Skeletal muscle satellite cell (primary cell): Measurements from ENCODE around the gene CNPY2. TPM values are rescaled to one million over a fixed set of nuclear protein-coding genes. Genes with fewer than 3 reads are reported as not detected.
A peak's percentile ranks its signal among the peaks of the same experiment; 100 is the strongest.
"Not testable (repeated sequence)": the region's sequence is repeated elsewhere in the genome, so short reads cannot be mapped to it uniquely, and the experiment has no call there.

ENCODE experiments used
- H3K27me3 ChIP-seq: 2 replicates; pipeline ENCODE4 v1.7.0; 2013; ENCODE audit warnings: low read length; ENCODE audit not compliant: control insufficient read depth, insufficient read depth
- H3K36me3 ChIP-seq: 2 replicates; pipeline ENCODE4 v1.7.0; 2013; ENCODE audit warnings: mild to moderate bottlenecking, control low read depth, low read length; ENCODE audit not compliant: insufficient read depth
- H3K4me1 ChIP-seq: 2 replicates; pipeline ENCODE4 v1.7.0; 2013; ENCODE audit warnings: low read length; ENCODE audit not compliant: control insufficient read depth, insufficient read depth
- H3K4me2 ChIP-seq: 2 replicates; pipeline ENCODE4 v1.7.0; 2013; ENCODE audit warnings: mild to moderate bottlenecking, low read length
- H3K4me3 ChIP-seq: 2 replicates; pipeline ENCODE4 v1.7.0; 2013; ENCODE audit warnings: low read length
- H3K9ac ChIP-seq: 2 replicates; pipeline ENCODE4 v1.7.0; 2013; ENCODE audit warnings: mild to moderate bottlenecking, low read depth, low read length, moderate library complexity
- H3K9me3 ChIP-seq: replicated peaks from 2 replicates; pipeline ENCODE4 v1.7.0; 2013; ENCODE audit warnings: mild to moderate bottlenecking, control low read depth, low read length
- small RNA-seq: library from RNA; depleted of rRNA; stranded (forward); fragments of <200 nt; gene quantifications from one replicate; pipeline ENCODE3, GENCODE V24; 2012

CNPY2 gene

DNA sequence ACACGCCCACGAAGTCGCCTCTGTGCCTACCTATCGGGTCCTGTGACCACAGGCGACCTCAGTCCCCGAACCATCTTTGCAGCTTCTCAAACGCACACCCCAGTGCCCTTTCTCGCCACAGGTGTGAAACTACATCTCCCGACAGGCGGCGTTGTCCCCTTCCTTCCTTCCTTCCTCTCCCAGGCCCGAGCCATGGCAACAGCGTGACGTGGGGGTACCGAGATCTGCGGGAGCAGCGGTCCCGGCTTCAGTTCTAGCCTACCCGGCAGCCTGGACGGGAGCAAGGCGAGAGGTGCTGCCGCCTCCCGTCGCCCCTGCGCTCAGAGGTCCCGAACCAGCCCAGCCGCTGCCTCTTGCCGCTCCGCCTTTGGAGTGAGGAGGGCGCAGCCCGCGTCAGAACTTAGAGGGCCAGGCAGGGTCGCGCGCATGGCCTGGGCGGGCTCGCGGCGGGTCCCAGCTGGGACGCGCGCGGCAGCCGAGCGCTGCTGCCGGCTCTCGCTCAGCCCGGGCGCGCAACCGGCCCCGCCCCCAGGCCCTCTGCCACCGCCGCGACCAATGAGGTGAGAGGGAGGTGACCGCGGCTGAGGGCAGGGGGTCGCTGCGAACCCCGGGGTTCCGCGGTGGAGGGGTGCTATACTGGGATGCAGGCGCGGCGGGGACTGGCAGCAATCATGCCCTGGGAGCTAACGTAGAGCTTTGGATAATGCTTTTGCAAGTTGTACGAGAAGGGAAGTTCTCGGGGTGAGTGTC is 48.9 kb downstream of the CNPY2 start, which contains the start of gene COQ10A:
TSS of gene COQ10A (plus strand) at position 250 of the 750 bp plus-strand sequence. CDS start at position 427, 177 bp downstream.
- Histone ChIP-seq H3K9me3 (no peaks in the 10 kb centered on the region), H3K4me2 (peak within 1 kb of the TSS; percentile 91), H3K4me1 (peaks cover 13% of the 10 kb centered on the region), H3K4me3 (peak within 1 kb of the TSS; percentile 86), H3K27me3 (no peaks in the 10 kb centered on the region), H3K36me3 (peaks cover 20% of the 10 kb centered on the region), H3K9ac (peak within 1 kb of the TSS; percentile 87)

DNA sequence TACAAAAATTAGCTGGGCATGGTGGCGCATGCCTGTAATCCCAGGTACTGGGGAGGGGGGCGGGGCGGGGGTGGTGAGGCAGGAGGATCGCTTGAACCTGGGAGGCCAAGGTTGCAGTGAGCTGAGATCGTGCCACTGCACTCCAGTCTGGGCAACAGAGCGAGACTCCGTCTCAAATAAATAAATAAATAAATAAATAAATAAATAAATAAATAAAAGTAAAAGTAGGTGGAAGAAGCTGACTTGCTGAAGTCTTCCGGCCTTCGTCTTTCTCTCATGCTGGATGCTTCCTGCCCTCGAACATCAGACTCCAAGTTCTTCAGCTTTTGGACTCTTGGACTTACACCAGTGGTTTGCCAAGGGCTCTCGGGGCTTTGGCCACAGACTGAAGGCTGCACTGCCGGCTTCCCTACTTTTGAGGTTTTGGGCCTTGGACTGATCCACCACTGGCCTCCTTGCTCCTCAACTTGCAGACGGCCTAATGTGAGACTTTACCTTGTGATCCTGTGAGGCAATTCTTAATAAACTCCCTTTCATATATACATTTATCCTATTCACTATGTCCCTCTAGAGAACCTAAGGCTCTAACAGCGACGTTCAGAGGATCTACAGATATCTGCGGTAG is 49.6 kb downstream of the CNPY2 start:
- peak overlapping the region; percentile 86 for H3K4me3 ChIP-seq
- peaks cover 15% of the 10 kb centered on the region for H3K36me3 ChIP-seq

DNA sequence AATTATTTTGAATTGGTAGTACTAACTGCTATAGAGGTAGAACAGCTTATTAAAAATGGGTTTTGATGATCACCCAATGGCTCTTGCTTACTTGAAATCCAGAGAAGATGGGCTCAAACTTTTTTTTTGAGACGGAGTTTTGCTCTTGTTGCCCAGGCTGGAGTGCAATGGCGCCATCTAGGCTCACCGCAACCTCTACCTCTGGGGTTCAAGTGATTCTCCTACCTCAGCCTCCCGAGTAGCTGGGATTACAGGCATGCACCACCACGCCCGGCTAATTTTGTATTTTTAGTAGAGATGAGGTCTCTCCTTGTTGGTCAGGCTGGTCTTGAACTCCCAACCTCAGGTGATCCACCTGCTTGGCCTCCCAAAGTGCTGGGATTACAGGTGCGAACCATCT is 52.8 kb downstream of the CNPY2 start:
- not testable (repeated sequence) for H3K27me3 ChIP-seq, H3K36me3 ChIP-seq, H3K4me2 ChIP-seq, H3K9ac ChIP-seq, H3K4me3 ChIP-seq, H3K9me3 ChIP-seq
- H3K4me1 ChIP-seq = peaks cover 35% of the 10 kb centered on the region

More for the DNA sequence above, 49.6 kb downstream of the CNPY2 start:
- H3K4me2 ChIP-seq = peak overlapping the region; percentile 91
- H3K9me3 ChIP-seq, H3K27me3 ChIP-seq: not testable (repeated sequence)
- H3K4me1 ChIP-seq = peaks cover 20% of the 10 kb centered on the region
- peak overlapping the region; percentile 87 for H3K9ac ChIP-seq

DNA sequence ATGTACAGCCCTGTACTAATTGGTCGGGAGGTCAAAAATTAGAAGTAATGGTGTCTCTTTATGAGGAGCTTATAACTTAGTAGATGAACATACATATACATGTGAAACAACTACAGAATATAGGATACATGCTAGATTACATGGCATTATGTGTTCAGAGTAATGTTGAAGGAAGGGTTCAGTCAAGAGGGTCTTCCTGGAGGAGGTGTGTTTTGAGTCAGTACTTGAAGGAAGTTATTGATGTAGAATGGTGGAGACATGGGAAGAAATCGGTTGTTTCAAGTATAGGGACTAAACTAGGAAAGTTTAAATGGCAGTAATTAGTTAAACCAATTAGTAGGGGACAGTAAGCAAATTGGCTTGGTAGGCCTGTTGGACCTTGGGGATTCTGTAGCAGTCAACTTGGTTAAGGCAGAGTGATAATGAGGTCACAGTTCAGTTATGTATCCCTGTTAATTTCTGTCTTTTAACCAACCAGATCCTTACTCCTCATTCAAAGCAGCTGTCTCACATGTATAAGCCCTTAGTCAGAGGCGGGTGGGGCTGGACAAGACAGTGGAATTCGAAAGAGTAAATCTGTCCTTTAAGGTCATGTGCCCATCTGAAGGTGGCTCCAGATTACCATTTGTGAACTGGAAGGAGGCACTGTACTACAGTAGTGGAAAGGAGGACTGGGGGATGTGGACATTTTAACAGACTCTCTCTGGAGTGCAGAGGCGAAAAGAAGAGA is 54.1 kb downstream of the CNPY2 start:
- peak overlapping the region; percentile 32 for H3K9ac ChIP-seq
- no peaks in the 10 kb centered on the region for H3K9me3 ChIP-seq
- H3K4me2 ChIP-seq = peak overlapping the region; percentile 44
- no peak overlapping the region for H3K4me3 ChIP-seq
- peaks cover 34% of the 10 kb centered on the region for H3K4me1 ChIP-seq
- no peaks in the 10 kb centered on the region for H3K27me3 ChIP-seq
- peaks cover 9% of the 10 kb centered on the region for H3K36me3 ChIP-seq

DNA sequence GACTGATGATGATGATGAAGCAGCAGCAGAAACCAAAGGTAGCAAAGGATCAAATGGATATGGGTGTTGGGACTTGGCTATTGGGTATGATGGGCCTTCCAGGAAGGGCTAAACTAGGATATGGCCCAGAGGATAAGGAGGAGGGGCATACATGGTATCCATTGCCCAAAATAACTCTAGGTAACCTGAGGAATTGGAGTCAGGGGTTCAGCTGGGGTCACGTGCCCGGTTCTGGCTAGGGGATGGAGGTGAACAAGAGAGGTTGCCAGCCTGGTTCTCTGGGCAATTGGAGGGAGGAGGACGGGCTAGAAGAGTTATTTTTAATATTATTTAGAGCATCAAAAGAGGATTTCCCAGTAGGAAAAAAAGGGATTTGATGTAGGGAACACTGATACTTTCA is 54.9 kb downstream of the CNPY2 start:
- Histone ChIP-seq H3K4me1 (peaks cover 42% of the 10 kb centered on the region), H3K9ac (peak overlapping the region; percentile 32), H3K4me3 (no peak overlapping the region), H3K27me3 (no peaks in the 10 kb centered on the region), H3K36me3 (peaks cover 15% of the 10 kb centered on the region), H3K9me3 (no peaks in the 10 kb centered on the region), H3K4me2 (no peak overlapping the region)

DNA sequence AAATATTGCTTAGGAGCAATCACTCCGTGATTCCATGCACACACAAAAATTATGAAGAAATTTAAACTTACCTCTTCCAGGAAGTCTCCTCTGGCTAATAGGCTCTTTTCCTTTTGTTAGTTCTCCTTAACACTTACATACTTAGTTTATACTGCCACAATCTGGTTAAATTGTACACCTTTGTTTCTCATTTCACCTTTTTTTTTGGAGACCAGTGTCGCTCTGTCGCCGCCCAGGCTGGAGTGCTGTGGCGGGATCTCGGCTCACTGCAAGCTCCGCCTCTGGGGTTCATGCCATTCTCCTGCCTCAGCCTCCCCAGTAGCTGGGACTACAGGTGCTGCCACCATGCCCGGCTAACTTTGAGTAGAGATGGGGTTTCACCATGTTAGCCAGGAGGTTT is 55.4 kb downstream of the CNPY2 start:
- Histone ChIP-seq H3K4me2 (no peak overlapping the region), H3K4me3 (no peak overlapping the region), H3K27me3 (no peaks in the 10 kb centered on the region), H3K9ac (no peak overlapping the region), H3K9me3 (no peaks in the 10 kb centered on the region), H3K4me1 (peaks cover 46% of the 10 kb centered on the region), H3K36me3 (peaks cover 20% of the 10 kb centered on the region)

Small RNAs within 50 kb of the gene (small RNA-seq; reads per million reads assigned to genes)
- not detected for gene RNU7-40P
